CD4-positive, alpha-beta T cell treated with Interleukin-1 beta for 1 hour (primary cell): Measurements from ENCODE around the gene GALNT10.

Experiments
- DNase-seq, 2 donors: peaks; one replicate each; pipeline ENCODE4 v3.0.0-alpha.2; 2020 to 2022

Gene GALNT10

GRCh38 chr5:154300207-154300883 is 109.8 kb downstream of the GALNT10 start:
- no peak for DNase-seq

- DNase-seq: no peak
Observed at GRCh38 chr5:154301726-154302125, 111.2 kb downstream of the GALNT10 start.

GRCh38 chr5:154302161-154302560 is 111.6 kb downstream of the GALNT10 start:
- no peak for DNase-seq

- no peak for DNase-seq
Observed at GRCh38 chr5:154303133-154303532, 112.6 kb downstream of the GALNT10 start.

GRCh38 chr5:154308443-154309370 is 118.2 kb downstream of the GALNT10 start:
- no peak for DNase-seq

GRCh38 chr5:154309371-154309745 is 118.8 kb downstream of the GALNT10 start:
- DNase-seq: no peak

GRCh38 chr5:154309805-154310204 is 119.3 kb downstream of the GALNT10 start:
- no peak for DNase-seq

- no peak for DNase-seq
Observed at GRCh38 chr5:154311362-154311761, 120.8 kb downstream of the GALNT10 start.

- no peak for DNase-seq
Observed at GRCh38 chr5:154312000-154312399, 121.5 kb downstream of the GALNT10 start.

GRCh38 chr5:154312576-154312975 is 122.0 kb downstream of the GALNT10 start:
- no peak for DNase-seq

- DNase-seq: no peak
Observed at GRCh38 chr5:154313360-154314017, 123.0 kb downstream of the GALNT10 start.

GRCh38 chr5:154315196-154315595 is 124.7 kb downstream of the GALNT10 start:
- no peak for DNase-seq

GRCh38 chr5:154315756-154316155 is 125.2 kb downstream of the GALNT10 start:
- no peak for DNase-seq

- DNase-seq: no peak
Observed at GRCh38 chr5:154316223-154316935, 125.8 kb downstream of the GALNT10 start.

- no peak for DNase-seq
Observed at GRCh38 chr5:154317916-154318315, 127.4 kb downstream of the GALNT10 start.

GRCh38 chr5:154318691-154319090 is 128.2 kb downstream of the GALNT10 start:
- DNase-seq: no peak

- DNase-seq: no peak
Observed at GRCh38 chr5:154319736-154320135, 129.2 kb downstream of the GALNT10 start.

GRCh38 chr5:154320224-154321089 is 129.9 kb downstream of the GALNT10 start:
- no peak for DNase-seq

- no peak for DNase-seq
Observed at GRCh38 chr5:154321546-154321945, 131.0 kb downstream of the GALNT10 start.

GRCh38 chr5:154324033-154324432 is 133.5 kb downstream of the GALNT10 start:
- DNase-seq: no peak

- DNase-seq: no peak
Observed at GRCh38 chr5:154325566-154325965, 135.0 kb downstream of the GALNT10 start.

- DNase-seq: no peak
Observed at GRCh38 chr5:154329062-154329461, 138.5 kb downstream of the GALNT10 start.
